Measurements from ENCODE around the gene MOK.

Gene MOK

GRCh38 chr14:102203382-102203781 is 101.6 kb downstream of the MOK start:
- no peak for DNase-seq (ENCODE audit: low read depth)

GRCh38 chr14:102202944-102203343 is 102.0 kb downstream of the MOK start:
- no peak for DNase-seq (ENCODE audit: low read depth)

GRCh38 chr14:102201776-102202175 is 103.2 kb downstream of the MOK start:
- DNase-seq (ENCODE audit: low read depth) = no peak

GRCh38 chr14:102201353-102201738 is 103.6 kb downstream of the MOK start:
- DNase-seq (ENCODE audit: low read depth) = no peak

GRCh38 chr14:102200690-102201352 is 104.1 kb downstream of the MOK start:
- no peak for DNase-seq (ENCODE audit: low read depth)

GRCh38 chr14:102197317-102197853 is 107.6 kb downstream of the MOK start:
- DNase-seq (ENCODE audit: low read depth) = no peak

- no peak for DNase-seq (ENCODE audit: low read depth)
Measured at GRCh38 chr14:102196902-102197230, 108.1 kb downstream of the MOK start.

GRCh38 chr14:102196039-102196901 is 108.7 kb downstream of the MOK start:
- DNase-seq (ENCODE audit: low read depth) = no peak

- no peak for DNase-seq (ENCODE audit: low read depth)
Measured at GRCh38 chr14:102195446-102195845, 109.5 kb downstream of the MOK start.

GRCh38 chr14:102194856-102195255 is 110.1 kb downstream of the MOK start:
- no peak for DNase-seq (ENCODE audit: low read depth)

GRCh38 chr14:102192840-102193502 is 112.0 kb downstream of the MOK start:
- no peak for DNase-seq (ENCODE audit: low read depth)

- DNase-seq (ENCODE audit: low read depth) = no peak
Measured at GRCh38 chr14:102189874-102190273, 115.1 kb downstream of the MOK start.

- DNase-seq (ENCODE audit: low read depth) = no peak
Measured at GRCh38 chr14:102188187-102188586, 116.8 kb downstream of the MOK start.

- DNase-seq (ENCODE audit: low read depth) = no peak
Measured at GRCh38 chr14:102187568-102188001, 117.4 kb downstream of the MOK start.

- no peak for DNase-seq (ENCODE audit: low read depth)
Measured at GRCh38 chr14:102187044-102187443, 117.9 kb downstream of the MOK start.

- DNase-seq (ENCODE audit: low read depth) = no peak
Measured at GRCh38 chr14:102185360-102185759, 119.6 kb downstream of the MOK start.

GRCh38 chr14:102184316-102185035 is 120.5 kb downstream of the MOK start:
- no peak for DNase-seq (ENCODE audit: low read depth)

- no peak for DNase-seq (ENCODE audit: low read depth)
Measured at GRCh38 chr14:102183886-102184285, 121.1 kb downstream of the MOK start.

GRCh38 chr14:102182936-102183619 is 121.9 kb downstream of the MOK start:
- DNase-seq (ENCODE audit: low read depth) = no peak

- no peak for DNase-seq (ENCODE audit: low read depth)
Measured at GRCh38 chr14:102182190-102182589, 122.8 kb downstream of the MOK start.

GRCh38 chr14:102181187-102181586 is 123.8 kb downstream of the MOK start:
- no peak for DNase-seq (ENCODE audit: low read depth)
